Measurements from ENCODE around the gene DHX30.
"Not testable (repeated sequence)": the region's sequence is repeated elsewhere in the genome, so short reads cannot be mapped to it uniquely, and the experiment has no call there.

DHX30 gene

DNA sequence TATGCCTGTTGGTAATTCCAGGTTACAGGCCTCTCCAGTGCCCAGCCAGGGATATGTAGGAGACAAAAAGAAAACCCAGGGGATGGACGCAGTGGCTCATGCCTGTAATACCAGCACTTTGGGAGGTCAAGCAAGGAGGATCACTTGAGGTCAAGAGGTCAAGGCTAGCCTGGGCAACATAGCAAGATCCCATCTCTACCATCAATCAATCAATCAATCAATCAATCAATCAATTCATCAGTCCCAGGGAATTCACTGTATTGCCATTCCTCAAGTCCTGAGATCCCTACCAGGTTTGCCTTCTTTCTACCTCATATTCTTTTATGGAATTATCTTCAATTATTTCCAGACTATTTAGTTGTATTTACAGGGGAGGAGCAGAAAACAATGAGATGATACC lies 82.2 kb downstream of the DHX30 start:
- DNase-seq = no peak

DNA sequence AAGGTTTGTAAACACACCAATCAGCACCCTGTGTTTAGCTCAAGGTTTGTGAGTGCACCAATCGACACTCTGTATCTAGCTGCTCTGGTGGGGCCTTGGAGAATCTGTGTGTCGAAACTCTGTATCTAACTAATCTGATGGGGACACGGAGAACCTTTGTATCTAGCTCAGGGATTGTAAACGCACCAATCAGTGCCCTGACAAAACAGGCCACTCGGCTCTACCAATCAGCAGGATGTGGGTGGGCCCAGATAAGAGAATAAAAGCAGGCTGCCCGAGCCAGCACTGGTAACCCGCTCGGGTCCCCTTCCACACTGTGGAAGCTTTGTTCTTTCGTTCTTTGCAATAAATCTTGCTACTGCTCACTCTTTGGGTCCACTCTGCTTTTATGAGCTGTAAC lies 85.1 kb downstream of the DHX30 start:
- DNase-seq = not testable (repeated sequence)

DNA sequence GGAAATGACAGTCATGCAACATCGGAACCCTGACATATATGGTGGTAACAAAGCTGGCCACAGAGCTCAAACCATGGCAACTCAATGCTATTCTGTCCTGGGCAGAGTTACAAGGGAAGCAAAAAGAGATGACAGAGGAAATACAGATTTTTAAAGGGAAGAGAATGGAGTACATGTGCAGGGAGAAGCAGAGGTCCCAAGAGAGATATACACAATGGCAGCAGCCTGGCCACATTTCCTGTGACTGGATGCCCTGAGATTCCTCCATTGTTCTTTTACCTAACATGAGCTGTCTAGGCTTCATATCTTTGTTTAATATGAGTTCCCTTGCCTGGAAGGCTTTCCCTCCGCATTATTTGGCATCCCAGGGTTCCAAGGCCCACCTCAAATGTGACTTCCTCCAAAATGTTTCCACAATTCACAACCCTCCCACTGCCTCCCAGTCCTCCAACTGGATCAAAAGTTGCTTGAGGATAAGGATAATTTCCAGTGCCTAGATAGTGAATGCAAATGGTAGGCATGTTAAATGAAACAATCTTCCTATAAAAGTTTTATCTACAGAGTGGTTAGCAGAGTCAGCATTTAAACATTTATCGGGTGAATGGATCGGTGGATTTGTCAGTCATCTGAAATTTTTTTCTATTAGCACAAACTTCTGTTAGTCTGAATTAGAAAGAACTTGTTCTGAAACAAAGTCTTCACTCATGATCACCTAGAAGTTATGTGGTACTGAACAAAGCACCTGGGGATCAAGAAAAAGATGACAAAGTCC lies 86.2 kb downstream of the DHX30 start:
- no peak for DNase-seq

DNA sequence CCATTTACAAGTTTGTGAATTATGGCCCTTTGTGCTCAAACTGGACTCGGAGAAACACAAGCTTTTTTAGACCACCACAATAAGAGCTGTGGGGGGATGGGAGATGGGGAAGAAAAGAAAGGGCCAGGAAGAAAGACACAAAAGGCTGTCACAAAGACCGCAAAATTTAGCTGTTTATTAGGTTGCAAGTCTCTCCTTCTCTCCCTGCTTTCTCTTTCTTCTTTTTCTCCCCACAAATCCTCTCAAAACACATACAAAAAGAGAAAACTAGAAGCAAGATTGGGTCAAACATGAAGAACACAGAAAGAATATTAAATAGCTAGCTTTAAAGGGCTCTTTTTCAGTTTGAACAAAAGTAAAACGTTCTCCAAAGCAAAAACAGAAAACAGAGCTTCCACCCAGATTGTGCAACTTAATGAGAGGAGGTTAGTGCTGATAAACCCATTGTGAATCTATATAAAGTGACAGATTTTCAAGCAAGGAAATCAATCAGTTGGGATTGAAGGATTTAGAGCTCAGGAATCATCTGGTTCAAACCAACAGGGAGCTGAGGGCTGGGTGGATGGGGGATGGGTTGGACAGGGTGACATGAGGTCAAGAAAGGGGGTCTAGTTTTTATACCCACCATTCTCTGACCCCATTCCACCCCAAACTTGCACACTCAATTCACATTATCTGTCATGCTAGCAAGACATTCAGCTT lies 87.3 kb downstream of the DHX30 start:
- no peak for DNase-seq

DNA sequence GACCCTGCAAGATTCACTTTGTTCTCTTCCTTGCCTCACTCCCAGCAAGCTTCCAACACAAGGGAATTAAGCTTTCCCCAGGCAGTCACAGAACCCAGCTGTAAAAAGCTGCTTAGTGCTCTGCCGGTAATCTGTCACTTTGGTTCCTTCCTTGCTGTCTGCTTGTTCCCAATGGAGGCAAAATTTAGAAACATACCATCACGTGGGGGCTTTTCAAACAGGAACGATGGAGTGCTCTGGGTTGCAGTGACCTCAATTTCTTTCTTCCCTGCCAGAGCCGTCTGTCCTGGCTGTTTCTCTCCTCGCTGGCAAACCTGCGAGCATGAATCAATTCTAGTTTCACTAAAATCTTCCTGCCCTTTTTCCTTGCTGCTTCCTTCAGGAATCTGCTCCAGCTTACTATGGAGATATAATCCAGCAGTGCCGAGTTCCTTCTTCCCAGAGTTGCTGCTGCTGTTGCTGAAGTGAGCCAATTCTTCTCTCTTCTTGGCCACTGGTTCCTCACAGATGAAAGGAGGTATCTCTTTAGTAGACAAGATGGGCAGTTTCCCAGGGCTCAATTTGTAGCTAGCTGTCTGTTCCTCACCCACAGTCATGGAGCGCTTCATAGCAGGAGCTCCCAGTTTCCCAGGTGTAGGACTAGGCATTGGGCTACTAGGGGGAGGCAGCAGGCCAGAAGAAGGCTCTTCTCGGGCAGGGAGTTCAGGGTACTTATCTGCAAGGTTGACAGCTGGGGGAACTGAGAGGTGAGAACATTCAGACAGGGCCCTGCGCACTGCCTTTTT lies 88.1 kb downstream of the DHX30 start:
- no peak for DNase-seq

DNA sequence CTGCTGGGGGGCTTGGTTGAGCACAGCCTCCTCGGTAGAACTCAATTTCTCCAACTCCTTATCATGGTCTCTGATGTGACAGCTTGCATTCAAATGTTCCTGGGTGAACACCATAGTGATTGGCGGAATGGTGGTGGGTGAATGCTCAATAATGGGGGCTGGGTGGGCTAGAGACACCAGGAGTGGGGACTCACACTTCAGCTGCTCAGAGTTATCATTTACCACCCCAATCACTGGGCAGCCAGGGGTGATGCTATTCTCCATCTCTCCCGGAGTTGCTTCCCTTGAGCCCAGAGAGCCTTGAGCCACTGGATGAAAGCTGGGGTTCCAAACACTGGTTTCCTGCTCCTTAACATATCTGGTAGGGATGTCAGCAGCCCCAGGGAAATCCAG lies 88.7 kb downstream of the DHX30 start:
- no peak for DNase-seq

DNA sequence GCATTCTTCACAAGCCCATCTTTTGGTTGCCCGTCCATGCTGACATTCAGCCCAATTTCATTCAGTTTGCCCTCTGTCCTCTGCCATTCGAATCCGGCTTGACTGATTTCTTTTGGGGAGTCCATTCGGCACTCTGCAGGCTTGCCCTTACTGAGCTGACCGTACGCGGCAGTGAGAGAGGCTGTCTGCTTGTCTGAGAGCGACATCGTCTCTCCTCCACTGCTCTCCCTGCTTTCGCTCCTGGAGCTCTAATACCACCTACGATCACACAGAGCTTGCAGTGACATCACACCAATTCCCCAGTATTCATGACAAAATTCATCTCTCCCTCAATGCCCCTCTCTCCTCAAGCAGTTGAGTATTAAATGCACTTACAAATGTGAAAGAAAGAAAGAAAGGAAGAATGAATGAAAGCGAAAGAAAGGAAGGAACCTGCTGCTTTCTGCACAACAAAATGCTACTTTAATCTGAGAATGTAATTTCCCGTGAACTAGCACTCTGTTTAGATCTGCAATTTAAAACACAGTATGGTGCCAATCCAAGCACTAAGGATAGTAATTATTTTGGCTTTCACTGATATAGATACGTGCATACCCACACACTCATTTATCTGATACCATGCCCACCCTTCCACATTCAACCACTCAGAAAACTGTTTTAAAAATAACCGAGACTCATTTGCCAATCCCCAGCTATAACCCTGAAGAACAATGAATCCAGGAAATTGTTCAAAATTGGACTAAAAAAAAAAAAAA lies 89.5 kb downstream of the DHX30 start:
- no peak for DNase-seq

DNA sequence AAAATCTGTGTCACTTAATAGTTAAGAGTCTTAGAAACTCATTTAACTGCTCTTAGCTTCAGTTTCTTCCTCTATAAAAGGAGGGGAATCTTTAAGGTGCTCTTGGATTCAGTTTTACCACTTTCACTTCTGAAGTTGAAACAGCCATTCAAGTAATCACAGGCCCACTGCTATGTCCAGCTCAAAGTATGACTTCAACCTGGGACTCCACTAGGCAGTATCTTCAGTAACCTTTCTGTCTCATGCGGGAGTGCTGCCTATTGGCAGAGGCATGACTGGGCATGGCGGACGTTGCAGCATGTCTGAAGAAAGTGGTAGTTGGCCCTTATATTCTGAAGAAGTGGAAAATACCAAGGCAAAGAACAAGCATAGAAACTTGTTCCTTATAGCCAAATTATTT lies 92.3 kb downstream of the DHX30 start:
- DNase-seq = no peak

DNA sequence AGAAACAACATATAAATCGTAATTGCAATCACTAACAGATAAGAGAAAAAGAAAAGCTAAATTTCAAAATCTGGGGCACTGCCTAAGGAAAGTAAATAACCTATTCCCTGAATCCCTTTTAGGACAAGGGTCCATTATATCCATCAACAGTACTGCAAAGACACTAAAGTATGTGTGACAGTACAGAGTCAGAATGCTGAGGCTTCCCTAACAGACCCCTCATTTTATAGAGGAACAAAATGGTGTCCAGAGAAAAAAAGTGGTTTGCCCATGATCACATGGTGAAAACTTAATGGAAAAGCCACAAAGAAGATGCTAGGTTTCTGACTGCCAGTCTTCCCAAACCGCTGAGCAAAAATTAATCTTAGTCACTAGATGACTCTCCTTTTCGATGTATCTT lies 93.8 kb downstream of the DHX30 start:
- DNase-seq = no peak

DNA sequence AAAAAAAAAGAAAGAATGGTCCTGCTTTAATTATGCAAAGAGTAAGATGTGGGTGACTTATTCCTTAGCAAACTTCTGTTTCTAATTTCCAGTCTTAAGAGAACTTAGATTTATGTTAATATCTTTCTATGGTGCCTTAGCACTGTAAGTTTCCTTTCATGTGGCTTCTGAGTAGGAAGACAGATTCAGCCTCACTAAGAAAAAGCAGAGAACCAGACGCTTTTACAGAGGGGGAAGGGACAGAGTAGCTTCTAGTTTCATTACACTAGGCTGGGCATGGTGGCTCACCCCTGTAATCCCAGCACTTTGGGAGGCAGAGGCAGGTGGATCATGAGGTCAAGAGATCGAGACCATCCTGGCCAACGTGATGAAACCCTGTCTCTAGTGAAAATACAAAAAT lies 95.0 kb downstream of the DHX30 start:
- no peak for DNase-seq

DNA sequence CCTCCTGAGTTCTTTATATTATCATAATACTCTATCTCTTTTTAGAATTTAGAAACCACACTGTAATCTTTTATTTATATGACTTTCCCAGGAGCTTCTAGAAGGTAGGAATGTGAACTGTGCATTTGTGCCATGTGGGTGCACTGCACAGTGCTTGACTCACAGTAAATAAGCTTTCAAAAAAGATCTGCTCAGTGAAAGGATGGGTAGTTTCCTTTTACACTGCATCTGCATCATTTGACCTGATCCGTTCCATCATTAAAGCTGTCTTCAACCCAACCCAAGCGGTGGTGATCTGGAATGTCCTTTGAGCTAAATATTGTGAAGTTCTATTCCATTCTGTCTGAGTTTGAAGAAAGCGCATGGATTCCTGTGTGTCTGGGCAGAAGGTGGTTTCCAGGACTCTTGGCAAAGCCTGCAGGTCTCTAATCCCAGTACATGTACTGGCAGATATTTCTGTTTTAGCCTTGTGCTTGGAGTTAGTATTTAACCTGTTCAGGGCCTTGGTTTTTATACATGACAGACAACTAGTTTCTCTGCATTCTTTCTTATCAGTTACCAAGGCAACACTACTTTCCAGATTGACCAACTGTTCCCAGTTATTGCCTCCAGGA lies 96.7 kb downstream of the DHX30 start:
- no peak for DNase-seq
